OCI-LY1 (cell line): ENCODE results near the gene TTC28.

Experiments used
- H2AFZ ChIP-seq: fragments of 200-600 bp; sonication (generic), shearing (Covaris generic); 2 replicates; pipeline ENCODE4 v1.6.0; 2014; ENCODE audit warnings: antibody characterized with exemption, mild to moderate bottlenecking, low read length
- H3F3A ChIP-seq: fragments of 200-600 bp; sonication (generic), shearing (Covaris generic); 2 replicates; pipeline ENCODE4 v1.6.0; 2014; ENCODE audit warnings: mild to moderate bottlenecking, antibody characterized with exemption, low read length, moderate library complexity; ENCODE audit not compliant: insufficient read depth
- H3K27ac ChIP-seq: fragments of 200-600 bp; sonication (generic); 2 replicates; pipeline ENCODE4 v1.5.1; 2014; ENCODE audit warnings: low read length, mixed run types, mild to moderate bottlenecking, low read depth; ENCODE audit not compliant: poor library complexity, severe bottlenecking
- H3K27me3 ChIP-seq: fragments of 200-600 bp; sonication (generic); 2 replicates; pipeline ENCODE4 v1.6.0; 2014; ENCODE audit warnings: antibody characterized with exemption, mild to moderate bottlenecking, low read length, moderate library complexity; ENCODE audit not compliant: insufficient read depth
- H3K36me3 ChIP-seq: fragments of 200-600 bp; sonication (generic); 2 replicates; pipeline ENCODE4 v1.6.1; 2014; ENCODE audit warnings: mild to moderate bottlenecking, antibody characterized with exemption, low read length, moderate library complexity, mixed read lengths; ENCODE audit not compliant: insufficient read depth
- H3K4me1 ChIP-seq: fragments of 200-600 bp; sonication (generic); 2 replicates; pipeline ENCODE4 v1.5.1; 2014; ENCODE audit warnings: mild to moderate bottlenecking, low read length, moderate library complexity; ENCODE audit not compliant: insufficient read depth, severe bottlenecking
- H3K4me2 ChIP-seq: fragments of 200-600 bp; sonication (generic), shearing (Covaris generic); 2 replicates; pipeline ENCODE4 v1.6.1; 2014; ENCODE audit warnings: low read length
- H3K4me3 ChIP-seq: fragments of 200-600 bp; sonication (generic); 2 replicates; pipeline ENCODE4 v1.5.1; 2014; ENCODE audit warnings: low read length, low read depth, mild to moderate bottlenecking, mixed read lengths; ENCODE audit not compliant: poor library complexity, severe bottlenecking
- H3K79me2 ChIP-seq: fragments of 200-600 bp; shearing (Covaris generic); 2 replicates; pipeline ENCODE4 v1.6.1; 2016; ENCODE audit warnings: mixed run types, low read length, mixed read lengths; ENCODE audit not compliant: insufficient read depth
- H3K9ac ChIP-seq: fragments of 200-600 bp; sonication (generic), shearing (Covaris generic); 2 replicates; pipeline ENCODE4 v1.6.1; 2014; ENCODE audit warnings: mild to moderate bottlenecking, low read length, mixed read lengths
- H3K9me2 ChIP-seq: fragments of 200-600 bp; sonication (generic), shearing (Covaris generic); 2 replicates; pipeline ENCODE4 v1.6.1; 2014; ENCODE audit warnings: low read depth, mild to moderate bottlenecking, low read length, mixed read lengths
- H3K9me3 ChIP-seq: fragments of 200-600 bp; shearing (Covaris generic); 2 replicates; pipeline ENCODE4 v1.6.1; 2014; ENCODE audit warnings: low read length, mixed read lengths
- H4K20me1 ChIP-seq: fragments of 200-600 bp; sonication (generic), shearing (Covaris generic); 2 replicates; pipeline ENCODE4 v1.6.0; 2016; ENCODE audit warnings: mild to moderate bottlenecking, low read length; ENCODE audit not compliant: insufficient read depth
- CTCF ChIP-seq: fragments of 200-600 bp; sonication (generic), shearing (Covaris generic); IDR thresholded peaks from 2 replicates; pipeline ENCODE4 v1.5.1; 2017; ENCODE audit warnings: mild to moderate bottlenecking, antibody characterized with exemption, low read length, moderate library complexity, mixed read lengths
- EZH2 ChIP-seq: fragments of 200-600 bp; sonication (generic), shearing (Covaris generic); IDR thresholded peaks from 2 replicates; pipeline ENCODE4 v1.8.0; 2017; ENCODE audit warnings: borderline replicate concordance, mixed run types, mild to moderate bottlenecking, antibody characterized with exemption, low read length, moderate library complexity, mixed read lengths

Gene TTC28

DNA sequence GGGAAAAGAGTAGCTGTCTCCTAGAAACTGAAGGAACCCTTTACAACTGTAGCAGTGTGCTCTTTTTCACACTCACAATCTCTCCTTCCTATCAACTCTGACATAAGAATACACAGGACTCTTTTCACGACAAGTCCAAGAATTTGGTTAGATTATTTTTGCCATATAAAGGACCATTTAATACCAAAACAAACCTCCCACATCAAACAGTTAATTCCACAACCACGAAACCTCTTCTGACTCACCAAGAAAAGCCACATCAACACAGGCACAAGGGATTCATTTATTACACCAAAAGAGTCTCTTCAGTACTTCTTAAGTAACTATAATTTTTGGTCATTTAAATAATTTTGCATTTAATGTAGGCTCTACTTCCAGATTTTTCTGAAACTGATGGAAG, 538.0 kb downstream of the TTC28 start:
- no peaks in the 10 kb centered on the region for H4K20me1 ChIP-seq
- peaks cover 4% of the 10 kb centered on the region; the same call in 1 of the 2 replicates for H3K27me3 ChIP-seq
- no peak overlapping the region for H3K9ac ChIP-seq
- no peaks in the 10 kb centered on the region for H3K79me2 ChIP-seq
- no peaks in the 10 kb centered on the region for H3K36me3 ChIP-seq
- no peaks in the 10 kb centered on the region for H3K4me1 ChIP-seq
- TF ChIP-seq EZH2, result no peak
- TF ChIP-seq CTCF, result no peak
- no peak overlapping the region for H3K4me3 ChIP-seq
- H3K9me3 ChIP-seq, result no peaks in the 10 kb centered on the region
- no peaks in the 10 kb centered on the region for H3K9me2 ChIP-seq
- H2AFZ ChIP-seq, result no peak overlapping the region
- H3F3A ChIP-seq, result no peaks in the 10 kb centered on the region
- H3K27ac ChIP-seq, result no peak overlapping the region
- H3K4me2 ChIP-seq, result no peak overlapping the region

DNA sequence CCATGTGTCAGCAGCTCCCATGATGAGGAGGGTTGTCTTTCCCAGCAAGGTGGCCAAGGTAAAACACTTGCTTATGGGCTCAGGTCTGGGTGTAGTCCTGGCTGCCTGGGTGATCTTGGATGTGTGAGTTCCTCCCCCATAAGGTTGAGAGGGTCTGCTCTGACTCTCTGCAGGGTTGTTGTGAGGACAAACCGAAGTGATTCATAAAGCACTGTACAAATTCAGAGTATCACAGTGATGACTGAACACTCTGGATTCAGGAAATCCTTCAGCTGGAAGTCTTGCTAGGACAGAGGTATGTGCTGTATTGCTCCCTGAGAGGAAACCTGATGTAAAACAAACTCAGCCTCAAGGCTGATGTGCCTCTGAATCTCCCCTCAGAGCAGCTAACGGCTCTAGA, 539.7 kb downstream of the TTC28 start:
- Histone ChIP-seq H3K27ac (no peak overlapping the region), H3K79me2 (no peaks in the 10 kb centered on the region), H3K4me1 (no peaks in the 10 kb centered on the region), H3K27me3 (peaks cover 4% of the 10 kb centered on the region; the same call in 1 of the 2 replicates), H3F3A (no peaks in the 10 kb centered on the region), H4K20me1 (no peaks in the 10 kb centered on the region), H3K9ac (no peak overlapping the region), H3K9me2 (no peaks in the 10 kb centered on the region), H3K9me3 (no peaks in the 10 kb centered on the region), H2AFZ (no peak overlapping the region), H3K36me3 (no peaks in the 10 kb centered on the region), H3K4me3 (no peak overlapping the region), H3K4me2 (no peak overlapping the region)
- TF ChIP-seq CTCF (no peak), EZH2 (no peak)

DNA sequence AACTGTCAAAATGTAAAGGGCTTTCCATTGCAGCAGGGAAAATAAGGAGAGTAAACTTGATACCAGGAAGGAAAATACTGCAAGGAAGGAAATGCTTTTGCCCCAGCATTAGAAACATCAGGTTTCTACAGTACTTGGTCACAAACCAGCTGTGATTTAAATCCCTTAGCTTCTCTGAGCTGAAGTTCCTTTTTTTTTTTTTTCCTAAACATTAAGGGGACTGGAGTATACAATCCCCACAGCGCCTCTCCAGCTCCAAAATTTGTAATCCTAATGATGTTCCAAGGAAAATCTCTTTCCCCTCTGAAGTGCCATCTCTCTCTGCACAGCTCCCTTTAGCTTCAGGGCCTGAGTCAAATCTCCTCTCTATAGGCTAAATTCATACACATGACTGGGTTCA, 540.1 kb downstream of the TTC28 start:
- Histone ChIP-seq H4K20me1 (no peaks in the 10 kb centered on the region), H3F3A (no peaks in the 10 kb centered on the region), H3K27ac (no peak overlapping the region), H3K27me3 (peaks cover 4% of the 10 kb centered on the region; the same call in 1 of the 2 replicates), H3K4me2 (no peak overlapping the region), H3K9ac (no peak overlapping the region), H3K4me1 (no peaks in the 10 kb centered on the region), H3K4me3 (no peak overlapping the region), H3K9me3 (no peaks in the 10 kb centered on the region), H2AFZ (no peak overlapping the region), H3K9me2 (no peaks in the 10 kb centered on the region), H3K36me3 (no peaks in the 10 kb centered on the region), H3K79me2 (no peaks in the 10 kb centered on the region)
- no peak for TF ChIP-seq CTCF
